GM12801 (cell line): ENCODE results near the gene NKD1.

Source experiments
- TF ChIP-seq, protein P1 (sequence below): IDR thresholded peaks from one replicate; pipeline ENCODE4 v1.5.1; 2011; ENCODE audit warnings: control low read depth; ENCODE audit not compliant: insufficient read length; ENCODE audit errors: extremely low read depth

The NKD1 gene

GRCh38 chr16:50550866-50551641 lies 2.9 kb downstream of the NKD1 start:
- TF ChIP-seq, protein P1, sequence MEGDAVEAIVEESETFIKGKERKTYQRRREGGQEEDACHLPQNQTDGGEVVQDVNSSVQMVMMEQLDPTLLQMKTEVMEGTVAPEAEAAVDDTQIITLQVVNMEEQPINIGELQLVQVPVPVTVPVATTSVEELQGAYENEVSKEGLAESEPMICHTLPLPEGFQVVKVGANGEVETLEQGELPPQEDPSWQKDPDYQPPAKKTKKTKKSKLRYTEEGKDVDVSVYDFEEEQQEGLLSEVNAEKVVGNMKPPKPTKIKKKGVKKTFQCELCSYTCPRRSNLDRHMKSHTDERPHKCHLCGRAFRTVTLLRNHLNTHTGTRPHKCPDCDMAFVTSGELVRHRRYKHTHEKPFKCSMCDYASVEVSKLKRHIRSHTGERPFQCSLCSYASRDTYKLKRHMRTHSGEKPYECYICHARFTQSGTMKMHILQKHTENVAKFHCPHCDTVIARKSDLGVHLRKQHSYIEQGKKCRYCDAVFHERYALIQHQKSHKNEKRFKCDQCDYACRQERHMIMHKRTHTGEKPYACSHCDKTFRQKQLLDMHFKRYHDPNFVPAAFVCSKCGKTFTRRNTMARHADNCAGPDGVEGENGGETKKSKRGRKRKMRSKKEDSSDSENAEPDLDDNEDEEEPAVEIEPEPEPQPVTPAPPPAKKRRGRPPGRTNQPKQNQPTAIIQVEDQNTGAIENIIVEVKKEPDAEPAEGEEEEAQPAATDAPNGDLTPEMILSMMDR: no peak

DNA sequence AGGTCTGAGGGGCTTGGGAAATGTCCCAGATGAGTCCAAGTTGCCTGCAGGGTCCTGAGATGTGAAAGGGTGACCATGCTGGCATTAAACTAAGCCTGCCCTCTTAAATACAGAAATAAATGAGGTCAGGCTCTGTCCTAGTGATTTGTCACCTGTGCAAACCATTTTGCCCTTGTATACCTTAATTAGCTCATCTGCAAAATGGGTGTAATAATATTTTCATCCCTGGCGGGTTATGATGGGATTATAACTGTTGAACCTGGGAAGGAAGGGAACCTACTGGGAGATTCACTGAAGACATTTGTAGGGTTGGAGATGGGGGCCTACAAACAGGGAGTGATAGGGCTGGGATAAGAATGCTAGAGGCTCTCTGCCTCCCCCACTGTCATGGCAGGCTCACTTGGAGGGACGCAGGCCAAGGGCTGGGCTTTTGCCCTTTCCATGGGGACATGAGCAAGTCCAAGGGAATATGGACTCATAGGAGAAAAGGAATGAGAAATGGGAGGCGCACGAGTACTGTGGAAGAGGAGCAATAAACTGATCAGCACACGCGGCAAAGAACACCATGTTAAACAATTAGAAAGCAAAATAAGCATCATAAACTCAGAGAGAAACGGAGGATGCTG lies 4.4 kb downstream of the NKD1 start:
- TF ChIP-seq, protein P1: no peak

GRCh38 chr16:50553182-50553710 lies 5.0 kb downstream of the NKD1 start:
- TF ChIP-seq, protein P1: no peak

- TF ChIP-seq, protein P1: no peak
Observed at GRCh38 chr16:50553731-50554360, 5.7 kb downstream of the NKD1 start.

GRCh38 chr16:50555269-50555875 lies 7.2 kb downstream of the NKD1 start:
- TF ChIP-seq, protein P1: no peak

DNA sequence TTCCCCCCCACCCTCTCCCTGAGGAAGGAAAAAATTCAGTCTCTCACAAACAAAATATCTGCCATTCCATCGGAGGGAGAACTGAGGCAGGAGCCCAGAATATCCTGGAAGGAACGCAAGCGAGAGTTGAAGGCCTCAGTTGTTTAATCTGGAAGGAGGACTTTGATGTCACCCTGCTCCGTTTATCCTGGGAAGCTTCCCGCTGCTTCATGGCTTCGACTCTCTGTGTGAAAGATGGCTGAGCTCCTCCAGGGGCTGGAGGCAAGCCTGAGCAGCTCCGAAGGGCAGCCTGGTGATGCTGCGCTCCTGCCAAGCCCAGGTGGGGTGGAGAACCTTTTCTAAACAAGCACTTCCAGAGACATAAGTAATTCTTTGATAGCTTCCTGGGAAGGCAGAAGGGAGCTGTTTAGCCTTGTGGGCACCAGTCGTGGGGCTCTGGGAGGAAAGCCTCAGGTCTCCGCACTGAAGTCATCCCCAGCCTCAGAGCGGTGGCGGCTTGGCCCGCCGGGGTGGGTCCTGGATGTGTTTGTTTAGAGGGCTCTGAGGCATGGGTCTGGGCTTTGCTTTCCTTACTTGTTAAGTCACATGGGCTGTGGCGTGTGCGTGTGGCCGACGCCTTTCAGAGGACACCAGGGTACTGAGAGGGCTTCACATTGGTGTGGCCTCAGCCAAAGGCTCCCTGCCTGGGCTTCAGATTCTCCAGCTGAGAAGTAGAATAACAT lies 7.9 kb downstream of the NKD1 start:
- TF ChIP-seq, protein P1: no peak
